ENCODE data around the gene HNRNPAB.

Gene HNRNPAB

GRCh38 chr5:178204182-178204934 lies at the start of gene HNRNPAB:
TSS of gene HNRNPAB (plus strand) at chr5:178204533. CDS start at chr5:178204838, 305 bp downstream.
- peak; percentile 97 for DNase-seq

- DNase-seq = no peak
Observed at GRCh38 chr5:178155065-178155464, 49.3 kb upstream of the HNRNPAB start.

- no peak for DNase-seq
Observed at GRCh38 chr5:178160176-178160575, 44.2 kb upstream of the HNRNPAB start.

DNA sequence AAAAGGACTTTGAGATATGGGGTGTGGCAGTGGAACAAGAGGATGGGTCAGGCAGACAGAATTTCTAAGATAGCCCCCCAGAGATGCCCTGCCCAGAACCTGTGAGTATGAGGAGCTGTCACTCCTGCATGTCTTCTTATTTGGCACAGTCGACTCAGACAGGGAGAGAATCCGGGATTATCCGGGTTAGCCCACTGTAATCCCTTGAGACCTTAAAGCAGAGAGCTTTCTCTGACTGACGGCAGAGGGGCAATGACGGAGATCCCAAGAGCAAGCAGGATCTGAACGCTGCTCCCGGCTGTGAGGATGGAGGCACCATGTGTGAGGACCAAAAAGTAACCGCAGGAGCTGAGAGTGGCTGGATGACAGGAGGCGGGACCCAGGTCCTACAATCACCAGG lies 41.9 kb upstream of the HNRNPAB start:
- no peak for DNase-seq

DNA sequence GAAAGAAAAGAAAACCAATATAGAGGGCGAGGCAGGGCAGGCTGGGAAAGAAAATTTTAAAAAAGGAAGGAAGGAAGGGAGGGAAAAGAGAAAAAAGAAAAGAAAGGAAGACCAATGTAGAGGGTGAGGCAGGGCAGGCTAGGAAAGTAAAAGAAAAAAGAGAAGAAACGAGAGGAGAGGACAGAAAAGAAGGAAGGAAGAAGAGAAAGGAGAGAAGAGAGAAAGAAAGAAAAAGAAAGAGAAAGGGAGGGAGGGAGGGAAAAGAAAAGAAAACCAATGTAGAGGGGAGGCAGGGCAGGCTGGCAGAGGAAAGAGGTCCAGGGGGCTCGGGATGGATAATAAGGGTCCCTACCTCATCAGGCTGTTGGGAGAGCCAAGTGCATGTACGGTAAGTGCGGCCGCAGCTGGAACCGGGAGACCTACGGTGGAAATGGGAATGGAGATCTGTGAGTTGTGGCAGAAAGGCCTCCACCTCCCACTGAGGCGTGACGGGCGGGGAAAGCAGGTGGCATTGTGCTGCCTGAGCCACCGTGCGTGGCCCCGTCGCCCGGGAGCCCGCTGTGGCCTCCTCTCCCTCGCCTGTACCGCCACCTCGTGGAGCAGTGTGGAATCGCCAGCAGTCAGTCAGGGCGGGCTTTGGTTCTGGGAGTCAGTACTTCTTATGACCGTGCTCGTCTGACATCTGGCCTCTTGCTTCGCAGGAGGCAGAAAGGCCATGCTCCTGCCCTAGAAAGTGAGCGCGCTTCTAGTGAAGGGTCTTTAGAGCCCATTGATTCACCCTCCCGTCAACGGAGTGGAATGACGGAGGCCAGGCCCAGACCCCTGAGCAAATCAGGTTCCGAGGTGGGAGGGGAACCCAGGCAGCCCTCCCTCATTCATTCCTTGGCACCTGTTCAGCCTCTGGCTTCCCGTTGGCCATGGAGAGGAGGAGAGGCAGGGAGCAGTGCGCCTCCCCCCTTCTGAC lies 40.3 kb upstream of the HNRNPAB start:
- DNase-seq = peak; percentile 96

- DNase-seq = no peak
Observed at GRCh38 chr5:178165581-178165980, 38.8 kb upstream of the HNRNPAB start.

GRCh38 chr5:178170455-178170854 lies 33.9 kb upstream of the HNRNPAB start:
- no peak for DNase-seq

GRCh38 chr5:178174456-178174855 lies 29.9 kb upstream of the HNRNPAB start:
- no peak for DNase-seq

- DNase-seq = no peak
Observed at GRCh38 chr5:178176791-178177190, 27.5 kb upstream of the HNRNPAB start.

DNA sequence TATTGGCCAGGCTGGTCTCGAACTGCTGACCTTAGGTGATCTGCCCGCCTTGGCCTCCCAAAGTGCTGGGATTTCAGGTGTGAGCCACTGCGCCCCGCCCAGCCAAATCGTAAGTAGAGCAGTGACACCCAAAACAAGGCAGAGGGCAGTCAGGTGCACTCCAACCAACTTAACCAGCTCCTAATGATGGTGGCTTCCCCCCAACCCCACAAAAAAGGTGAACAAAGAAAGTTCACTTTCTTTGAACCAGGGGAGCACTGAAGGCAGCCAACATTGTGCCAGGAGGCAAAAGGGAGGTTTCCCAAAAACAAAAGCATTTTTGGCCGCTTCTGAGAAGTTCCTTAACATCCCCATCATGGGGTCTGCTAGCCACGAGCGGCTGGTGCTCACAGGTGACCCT lies 26.8 kb upstream of the HNRNPAB start:
- DNase-seq = no peak

- DNase-seq = no peak
Observed at GRCh38 chr5:178180141-178180863, 24.0 kb upstream of the HNRNPAB start.

- no peak for DNase-seq
Observed at GRCh38 chr5:178182158-178182876, 22.0 kb upstream of the HNRNPAB start.

DNA sequence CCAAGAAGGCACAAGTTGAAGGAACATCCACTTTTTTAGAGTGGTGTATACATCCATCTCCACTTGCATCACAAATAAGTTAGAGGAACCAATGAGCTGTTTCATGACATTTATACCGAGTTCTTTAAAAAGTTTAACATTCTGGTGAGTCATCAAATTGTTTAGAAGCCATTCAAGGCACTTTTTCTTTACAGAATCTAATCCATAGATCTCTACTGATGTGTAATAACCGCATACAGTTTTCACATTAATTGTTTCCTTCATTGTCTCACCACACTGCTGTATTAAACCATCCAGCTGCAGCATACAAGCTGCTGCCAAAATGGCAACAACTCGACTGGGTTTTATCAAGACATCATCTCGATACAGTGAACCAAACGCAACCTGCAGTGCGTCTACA lies 17.9 kb upstream of the HNRNPAB start:
- DNase-seq = no peak

DNA sequence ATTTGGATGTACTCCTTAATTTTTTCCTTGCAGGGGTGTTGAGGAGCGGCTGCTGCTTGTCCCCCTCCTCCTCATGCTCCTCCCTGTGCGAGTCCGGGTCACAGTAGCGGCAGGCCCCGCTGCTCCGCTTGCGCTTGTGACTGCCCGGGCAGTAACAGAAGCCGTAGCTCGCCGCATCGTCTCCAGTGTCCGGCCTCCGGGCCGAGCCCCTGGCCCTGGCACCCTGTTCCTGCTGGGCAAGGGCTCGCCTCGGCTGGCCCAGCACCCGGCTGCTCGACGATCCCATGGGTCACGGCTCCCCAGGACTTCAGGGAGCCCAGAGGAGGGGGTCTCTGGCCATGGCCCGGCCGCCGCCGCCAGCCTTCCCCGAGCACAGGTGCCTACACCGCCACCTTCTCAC lies 17.3 kb upstream of the HNRNPAB start, which contains the start of gene GMCL2:
Gene GMCL2 (minus strand): TSS at position 358 of the 400 bp plus-strand sequence. CDS start 72 bp downstream, at position 286.
- no peak for DNase-seq

DNA sequence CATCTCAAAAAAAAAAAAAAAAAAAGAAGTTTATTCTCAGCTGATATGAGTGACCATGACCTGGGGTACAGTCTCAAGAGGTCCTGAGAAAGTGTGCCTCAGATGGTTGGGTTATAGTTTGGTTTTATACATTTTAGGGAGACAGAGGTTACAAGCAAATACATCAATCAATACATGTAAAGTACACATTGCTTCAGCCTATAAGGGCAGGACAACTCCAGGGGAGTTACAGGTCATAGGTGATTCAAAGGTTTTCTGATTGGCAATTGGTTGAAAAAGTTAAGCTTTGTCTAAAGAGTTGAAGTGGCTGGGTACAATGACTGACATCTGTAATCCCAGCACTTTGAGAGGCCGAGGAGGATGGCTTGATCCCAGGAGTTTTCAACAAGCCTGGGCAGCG lies 14.9 kb upstream of the HNRNPAB start:
- no peak for DNase-seq

GRCh38 chr5:178191661-178192060 lies 12.7 kb upstream of the HNRNPAB start:
- DNase-seq = no peak

- DNase-seq = no peak
Observed at GRCh38 chr5:178192244-178192643, 12.1 kb upstream of the HNRNPAB start.

GRCh38 chr5:178192787-178193186 lies 11.5 kb upstream of the HNRNPAB start:
- no peak for DNase-seq

DNA sequence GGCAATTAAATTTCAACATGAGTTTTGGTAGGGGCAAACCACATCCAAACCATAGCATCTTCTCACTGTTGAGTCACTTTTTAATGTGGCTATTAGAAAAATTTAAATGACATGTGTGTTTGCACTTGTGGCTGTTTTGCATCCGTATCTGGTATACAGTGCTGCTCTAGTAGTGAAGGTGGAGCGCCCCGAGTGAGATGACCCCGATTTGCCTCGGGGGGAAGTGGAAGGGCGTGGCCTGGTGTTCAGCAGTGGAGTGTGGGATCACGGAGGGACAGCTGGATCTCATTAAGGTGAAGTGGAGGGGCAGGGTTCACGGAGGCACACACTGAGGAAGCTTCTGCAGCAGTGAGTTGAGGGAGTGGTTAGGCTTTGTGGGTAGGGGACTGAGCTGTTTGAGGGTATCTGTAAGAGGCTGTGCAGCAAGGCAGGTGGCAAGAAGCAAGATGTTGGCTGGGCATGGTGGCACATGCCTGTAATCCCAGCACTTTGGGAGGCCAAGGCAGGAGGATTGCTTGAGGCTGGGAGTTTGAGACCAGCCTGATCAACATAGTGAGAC lies 11.0 kb upstream of the HNRNPAB start:
- no peak for DNase-seq

GRCh38 chr5:178194026-178194425 lies 10.3 kb upstream of the HNRNPAB start:
- no peak for DNase-seq

DNA sequence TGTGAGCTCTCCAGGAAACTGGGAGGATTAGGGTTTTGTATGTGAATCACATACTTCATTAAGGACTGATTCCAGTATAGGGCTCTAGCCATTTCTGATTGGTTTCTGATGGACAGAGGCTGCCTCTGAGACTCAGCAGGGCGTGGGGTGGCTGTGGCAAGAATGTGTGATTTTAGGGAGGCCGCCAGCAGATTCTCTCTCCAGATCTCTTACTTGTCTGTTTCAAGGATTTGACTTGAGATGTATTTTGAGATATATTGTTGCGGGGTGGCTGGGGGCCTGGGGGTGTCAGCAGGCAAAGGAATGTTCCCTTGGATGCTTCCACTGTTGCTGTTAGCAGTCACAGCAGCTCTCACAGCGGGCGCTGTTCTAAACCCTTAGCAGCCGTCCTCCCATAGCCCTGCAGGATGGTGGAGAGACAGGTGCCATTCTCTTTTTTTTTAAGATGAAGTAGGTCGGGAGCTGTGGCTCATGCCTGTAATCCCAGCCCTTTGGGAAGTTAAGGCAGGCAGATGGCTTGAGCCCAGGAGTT lies 8.0 kb upstream of the HNRNPAB start:
- no peak for DNase-seq

GRCh38 chr5:178196986-178197385 lies 7.3 kb upstream of the HNRNPAB start:
- no peak for DNase-seq
